ENCODE data around the gene RNF44.

Gene RNF44

GRCh38 chr5:176485176-176485575, 52.0 kb downstream of the RNF44 start:
- no peak for TF ChIP-seq CTCF (IDR thresholded peaks at IDR 0.05; ENCODE audit: poor library complexity, severe bottlenecking)
- Histone ChIP-seq H3K27ac (ENCODE audit: poor library complexity, severe bottlenecking) (no peak overlapping the region), H3K27me3 (ENCODE audit: insufficient read depth, poor library complexity, severe bottlenecking) (no peaks in the 10 kb centered on the region), H3K9me3 (ENCODE audit: severe bottlenecking) (no peaks in the 10 kb centered on the region), H3K4me3 (ENCODE audit: severe bottlenecking) (no peak overlapping the region), H3K4me1 (ENCODE audit: insufficient read depth, poor library complexity, severe bottlenecking) (peaks cover 18% of the 10 kb centered on the region), H3K36me3 (ENCODE audit: low read depth) (peaks cover 87% of the 10 kb centered on the region)
- DNase-seq (ENCODE audit: low spot score) (no peak), ATAC-seq (ENCODE audit: low read depth) (no peak)

DNA sequence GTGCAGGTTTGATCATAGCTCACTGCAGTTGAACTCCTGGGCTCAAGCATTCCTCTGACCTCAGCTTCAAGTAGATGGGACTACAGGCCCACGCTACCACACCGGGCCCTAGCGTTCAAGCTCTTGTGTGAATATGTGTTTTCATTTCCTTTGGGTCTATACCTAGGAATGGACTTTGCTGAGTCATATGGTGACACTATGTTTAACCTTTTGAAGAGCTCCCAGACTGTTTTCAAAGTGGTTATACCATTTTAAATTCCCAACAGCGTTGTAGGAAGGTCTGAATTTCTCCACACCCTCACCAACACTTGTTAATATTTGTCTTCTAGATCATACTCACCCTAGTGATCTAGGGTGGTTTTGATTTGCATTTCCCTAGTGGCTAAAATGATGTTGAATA, 55.5 kb downstream of the RNF44 start:
- H3K36me3 ChIP-seq (ENCODE audit: low read depth), result peaks cover 80% of the 10 kb centered on the region
- ATAC-seq (ENCODE audit: low read depth) (no peak), DNase-seq (ENCODE audit: low spot score) (no peak)
- H3K4me3 ChIP-seq (ENCODE audit: severe bottlenecking), result no peak overlapping the region
- no peaks in the 10 kb centered on the region for H3K27me3 ChIP-seq (ENCODE audit: insufficient read depth, poor library complexity, severe bottlenecking)
- no peaks in the 10 kb centered on the region for H3K9me3 ChIP-seq (ENCODE audit: severe bottlenecking)
- H3K4me1 ChIP-seq (ENCODE audit: insufficient read depth, poor library complexity, severe bottlenecking), result no peaks in the 10 kb centered on the region
- H3K27ac ChIP-seq (ENCODE audit: poor library complexity, severe bottlenecking), result no peak overlapping the region
- TF ChIP-seq CTCF (IDR thresholded peaks at IDR 0.05; ENCODE audit: poor library complexity, severe bottlenecking), result no peak

All from RWPE2 (cell line).